Body of pancreas (tissue), 4 donors: ENCODE measurements around the gene GRK4.
"Not testable (repeated sequence)": the region's sequence is repeated elsewhere in the genome, so short reads cannot be mapped to it uniquely, and the experiment has no call there.

Experiments used
- POLR2A ChIP-seq, 3 donors: fragments of 450-650 bp; IDR thresholded peaks; one replicate each; pipeline ENCODE4 v1.6.1; 2016; ENCODE audit warnings: antibody characterized with exemption in 3 of 3, mild to moderate bottlenecking in 2 of 3
- TF ChIP-seq, protein P1 (sequence below), 7 experiments: fragments of 450-650 bp in 4 of 7; fragments of 200-600 bp in 3 of 7; sonication (generic) in 3 of 7; IDR thresholded peaks; one replicate each; pipeline ENCODE4 v1.5.1; 2016 to 2019; ENCODE audit warnings: antibody characterized with exemption in 7 of 7

DNA sequence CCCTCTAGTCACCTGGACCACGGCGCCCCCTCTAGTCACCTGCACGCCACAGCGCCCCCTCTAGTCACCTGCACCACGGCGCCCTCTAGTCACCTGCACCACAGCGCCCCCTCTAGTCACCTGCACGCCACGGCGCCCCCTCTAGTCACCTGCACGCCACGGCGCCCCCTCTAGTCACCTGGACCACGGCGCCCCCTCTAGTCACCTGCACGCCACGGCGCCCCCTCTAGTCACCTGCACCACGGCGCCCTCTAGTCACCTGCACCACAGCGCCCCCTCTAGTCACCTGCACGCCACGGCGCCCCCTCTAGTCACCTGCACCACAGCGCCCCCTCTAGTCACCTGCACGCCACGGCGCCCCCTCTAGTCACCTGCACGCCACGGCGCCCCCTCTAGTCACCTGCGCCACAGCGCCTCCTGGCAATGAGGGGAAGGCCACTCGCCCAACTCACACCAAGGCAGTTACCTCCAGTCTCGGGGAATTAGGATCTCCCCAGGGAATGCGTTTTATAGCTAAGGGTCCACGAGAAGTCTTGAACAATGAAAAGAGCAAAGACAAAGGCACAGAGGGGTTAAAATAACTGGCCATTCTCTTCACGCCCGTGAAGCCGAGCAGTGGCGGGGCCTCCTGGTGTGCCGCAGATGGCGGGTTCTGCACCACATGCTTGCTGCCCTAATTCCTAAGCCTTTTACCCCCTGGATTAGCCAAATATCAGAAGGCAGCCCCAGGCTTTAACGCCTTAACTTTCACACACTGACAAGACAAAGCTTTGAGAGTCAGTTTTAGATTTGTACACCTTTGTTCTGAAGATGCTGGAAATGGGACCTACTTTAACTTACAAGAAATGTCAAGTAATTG is 8.0 kb upstream of the GRK4 start:
- TF ChIP-seq, protein P1, sequence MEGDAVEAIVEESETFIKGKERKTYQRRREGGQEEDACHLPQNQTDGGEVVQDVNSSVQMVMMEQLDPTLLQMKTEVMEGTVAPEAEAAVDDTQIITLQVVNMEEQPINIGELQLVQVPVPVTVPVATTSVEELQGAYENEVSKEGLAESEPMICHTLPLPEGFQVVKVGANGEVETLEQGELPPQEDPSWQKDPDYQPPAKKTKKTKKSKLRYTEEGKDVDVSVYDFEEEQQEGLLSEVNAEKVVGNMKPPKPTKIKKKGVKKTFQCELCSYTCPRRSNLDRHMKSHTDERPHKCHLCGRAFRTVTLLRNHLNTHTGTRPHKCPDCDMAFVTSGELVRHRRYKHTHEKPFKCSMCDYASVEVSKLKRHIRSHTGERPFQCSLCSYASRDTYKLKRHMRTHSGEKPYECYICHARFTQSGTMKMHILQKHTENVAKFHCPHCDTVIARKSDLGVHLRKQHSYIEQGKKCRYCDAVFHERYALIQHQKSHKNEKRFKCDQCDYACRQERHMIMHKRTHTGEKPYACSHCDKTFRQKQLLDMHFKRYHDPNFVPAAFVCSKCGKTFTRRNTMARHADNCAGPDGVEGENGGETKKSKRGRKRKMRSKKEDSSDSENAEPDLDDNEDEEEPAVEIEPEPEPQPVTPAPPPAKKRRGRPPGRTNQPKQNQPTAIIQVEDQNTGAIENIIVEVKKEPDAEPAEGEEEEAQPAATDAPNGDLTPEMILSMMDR (IDR thresholded peaks at IDR 0.05): not testable (repeated sequence)
- TF ChIP-seq POLR2A (IDR thresholded peaks at IDR 0.05): not testable (repeated sequence)
